OCI-LY7 (cell line): ENCODE results near the gene NFIA. TPM values are rescaled to one million over a fixed set of nuclear protein-coding genes. Genes with fewer than 3 reads are reported as not detected.

ENCODE experiments used
- BruUV-seq: library from RNA; stranded (reverse); fragments of 400-500 nt; replicated peaks from 2 replicates; lab custom pipeline; 2021; lab: Mats Ljungman, UMichigan
- CTCF ChIA-PET: fragments of 300-600 bp; sonication (Branson Sonifier 250); formaldehyde crosslinking; loops from one replicate; lab custom pipeline; 2022; ENCODE audit warnings: antibody characterized with exemption; ENCODE audit not compliant: unreplicated experiment; lab: Charles Lee
- POLR2A ChIA-PET: fragments of 300-600 bp; sonication (Branson Sonifier 250); formaldehyde crosslinking; loops from one replicate; lab custom pipeline; 2022; ENCODE audit warnings: antibody characterized with exemption; lab: Charles Lee
- DNase-seq: peaks from one replicate; pipeline ENCODE4 v3.0.0-alpha.2; 2015; ENCODE audit warnings: low spot score
- H2AFZ ChIP-seq: fragments of 200-600 bp; sonication (generic), shearing (Covaris generic); 2 replicates; pipeline ENCODE4 v1.6.1; 2014; ENCODE audit warnings: mild to moderate bottlenecking, antibody characterized with exemption, low read length, moderate library complexity
- H3K27ac ChIP-seq: fragments of 200-600 bp; sonication (generic); 2 replicates; pipeline ENCODE4 v1.5.1; 2014; ENCODE audit warnings: mixed run types, low read depth, mild to moderate bottlenecking, moderate library complexity, low read length, inconsistent platforms; ENCODE audit not compliant: poor library complexity, severe bottlenecking
- H3K36me3 ChIP-seq: fragments of 200-600 bp; sonication (generic); 2 replicates; pipeline ENCODE4 v1.6.1; 2014; ENCODE audit warnings: mild to moderate bottlenecking, antibody characterized with exemption, low read length, moderate library complexity, mixed read lengths; ENCODE audit not compliant: insufficient read depth
- H3K4me1 ChIP-seq: fragments of 200-600 bp; sonication (generic); 2 replicates; pipeline ENCODE4 v1.5.1; 2014; ENCODE audit warnings: mild to moderate bottlenecking, low read length; ENCODE audit not compliant: insufficient read depth, poor library complexity, severe bottlenecking
- H3K4me2 ChIP-seq: fragments of 200-600 bp; sonication (generic); 2 replicates; pipeline ENCODE4 v1.6.1; 2014; ENCODE audit warnings: mild to moderate bottlenecking, low read length
- H3K4me3 ChIP-seq: fragments of 200-600 bp; sonication (generic); 2 replicates; pipeline ENCODE4 v1.5.1; 2014; ENCODE audit warnings: mild to moderate bottlenecking, low read depth, low read length; ENCODE audit not compliant: poor library complexity, severe bottlenecking
- H3K79me2 ChIP-seq: fragments of 200-600 bp; sonication (generic); 2 replicates; pipeline ENCODE4 v1.6.1; 2016; ENCODE audit warnings: low read depth, mild to moderate bottlenecking, low read length, moderate library complexity, mixed read lengths; ENCODE audit not compliant: insufficient read depth
- H3K9me2 ChIP-seq: fragments of 200-600 bp; sonication (generic); 2 replicates; pipeline ENCODE4 v1.6.1; 2016; ENCODE audit warnings: mild to moderate bottlenecking, low read length, mixed read lengths; ENCODE audit not compliant: insufficient read depth
- H3K9me3 ChIP-seq: fragments of 200-600 bp; sonication (generic); 2 replicates; pipeline ENCODE4 v1.6.1; 2014; ENCODE audit warnings: mild to moderate bottlenecking, mixed run types, low read length, mixed read lengths
- H4K20me1 ChIP-seq: fragments of 200-600 bp; sonication (generic); 2 replicates; pipeline ENCODE4 v1.6.1; 2014; ENCODE audit warnings: mild to moderate bottlenecking, antibody characterized with exemption, low read length, moderate library complexity, mixed read lengths; ENCODE audit not compliant: insufficient read depth
- CTCF ChIP-seq: fragments of 200-600 bp; sonication (generic); conservative IDR thresholded peaks from 2 replicates; pipeline ENCODE4 v1.5.1; 2014; ENCODE audit warnings: mild to moderate bottlenecking, antibody characterized with exemption, low read length, moderate library complexity, mixed read lengths
- EZH2phosphoT487 ChIP-seq: fragments of 200-600 bp; sonication (generic); IDR thresholded peaks from 2 replicates; pipeline ENCODE4 v1.6.1; 2018; ENCODE audit warnings: low read depth, borderline replicate concordance, mild to moderate bottlenecking, mixed run types, antibody characterized with exemption, low read length, moderate library complexity, mixed read lengths
- intact Hi-C: fragments of 100-400 bp; cut with micrococcal nuclease; formaldehyde crosslinking; loops from one replicate; pipeline ENCODE4 v1.10.0; 2022; ENCODE audit not compliant: unreplicated experiment
- total RNA-seq, 2 experiments: library from RNA; depleted of rRNA in 1 of 2; stranded (reverse); fragments of >200 nt in 1 of 2; shearing (Covaris generic) in 1 of 2; gene quantifications; 2 replicates each; pipeline ENCODE4 v1.2.3, GENCODE V29; 2014 to 2022

NFIA gene
- total RNA-seq, 2 experiments from 2014 or later, result 2.8 to 18.8 TPM

GRCh38 chr1:61448914-61449313, 366.6 kb downstream of the NFIA start:
- H4K20me1 ChIP-seq, result no peaks in the 10 kb centered on the region
- no peaks in the 10 kb centered on the region for H3K9me3 ChIP-seq
- BruUV-seq, result no TSS peak
- H3K36me3 ChIP-seq, result no peaks in the 10 kb centered on the region
- no peak overlapping the region for H3K4me3 ChIP-seq
- H3K4me1 ChIP-seq, result peaks cover 6% of the 10 kb centered on the region
- ChIA-PET CTCF (no interaction called here), POLR2A (interaction anchor here (0.5 kb wide), 1 partner anchor 15 kb away, joined by 3 read pairs; no protein-coding TSS in a partner anchor)
- no peaks in the 10 kb centered on the region for H3K9me2 ChIP-seq
- no peak overlapping the region for H3K4me2 ChIP-seq
- TF ChIP-seq EZH2phosphoT487 (no peak), CTCF (no peak)
- no peaks in the 10 kb centered on the region for H3K79me2 ChIP-seq
- H2AFZ ChIP-seq, result no peak overlapping the region
- H3K27ac ChIP-seq, result no peak overlapping the region
- intact Hi-C loops, result no loop called here
- no peak for DNase-seq

- ChIA-PET CTCF (no interaction called here), POLR2A (no interaction called here)
- Histone ChIP-seq H3K27ac (no peak overlapping the region), H3K4me2 (no peak overlapping the region), H3K36me3 (no peaks in the 10 kb centered on the region), H3K4me1 (peaks cover 6% of the 10 kb centered on the region), H2AFZ (no peak overlapping the region), H4K20me1 (no peaks in the 10 kb centered on the region), H3K9me2 (no peaks in the 10 kb centered on the region), H3K79me2 (no peaks in the 10 kb centered on the region), H3K4me3 (no peak overlapping the region), H3K9me3 (no peaks in the 10 kb centered on the region)
- BruUV-seq, result no TSS peak
- TF ChIP-seq EZH2phosphoT487 (no peak), CTCF (no peak)
- DNase-seq, result no peak
- intact Hi-C loops, result no loop called here
These were observed 367.0 kb downstream of the NFIA start for GRCh38 chr1:61449410-61449809.

- intact Hi-C loops, result loop anchor here (5.0 kb wide), 2 partner anchors 603 to 1478 kb away; no protein-coding TSS in a partner anchor
- POLR2A ChIA-PET, result interaction anchor here (1.0 kb wide), 1 partner anchor 120 kb away, joined by 3 read pairs; no protein-coding TSS in a partner anchor
These were observed 368.1 kb downstream of the NFIA start for GRCh38 chr1:61450454-61450853.

More at GRCh38 chr1:61450454-61450853, 368.1 kb downstream of the NFIA start:
- Histone ChIP-seq H3K9me2 (no peaks in the 10 kb centered on the region), H3K79me2 (no peaks in the 10 kb centered on the region), H4K20me1 (no peaks in the 10 kb centered on the region), H3K36me3 (no peaks in the 10 kb centered on the region), H3K4me3 (no peak overlapping the region), H2AFZ (no peak overlapping the region), H3K9me3 (no peaks in the 10 kb centered on the region), H3K27ac (no peak overlapping the region), H3K4me1 (peaks cover 6% of the 10 kb centered on the region), H3K4me2 (no peak overlapping the region)
- CTCF ChIA-PET, result no interaction called here
- TF ChIP-seq CTCF (no peak), EZH2phosphoT487 (no peak)
- DNase-seq, result no peak
- no TSS peak for BruUV-seq
